MM.1S (cell line): ENCODE data around the gene EPG5.

Experiments used
- EZH2 ChIP-seq: fragments of 300-600 bp; sonication (generic); optimal IDR thresholded peaks from 2 replicates; pipeline ENCODE3; 2017; ENCODE audit warnings: low read depth, mild to moderate bottlenecking, antibody characterized with exemption, low read length, mixed read lengths
- EZH2phosphoT487 ChIP-seq: fragments of 300-600 bp; sonication (generic); IDR thresholded peaks from 2 replicates; pipeline ENCODE4 v1.6.1; 2018; ENCODE audit warnings: antibody characterized with exemption, low read length
- TF ChIP-seq, protein P1 (sequence below): fragments of 300-600 bp; sonication (generic); IDR thresholded peaks from 2 replicates; pipeline ENCODE4 v1.5.1; 2016; ENCODE audit warnings: antibody characterized with exemption, low read length, mixed read lengths

DNA sequence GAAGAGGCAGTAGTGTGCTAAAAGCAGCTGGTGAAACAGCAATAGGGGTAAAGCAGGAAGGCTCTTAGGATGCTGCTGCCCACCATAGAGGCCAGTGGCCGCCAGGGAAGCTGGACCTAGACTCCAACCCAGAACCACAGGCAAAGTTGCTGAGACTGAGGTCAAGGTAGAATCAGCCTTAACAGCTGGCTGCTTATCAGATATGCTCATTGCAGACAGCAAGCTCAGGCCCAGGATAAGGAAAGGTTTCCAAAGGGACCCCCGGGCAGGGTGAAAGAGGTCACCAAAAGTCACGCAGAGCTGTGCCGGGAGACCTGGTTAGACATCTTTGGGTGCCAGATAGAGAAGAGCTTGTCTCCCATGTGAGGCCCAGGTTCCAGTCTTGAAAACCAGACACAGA lies 42.9 kb upstream of the EPG5 start:
- TF ChIP-seq, protein P1, sequence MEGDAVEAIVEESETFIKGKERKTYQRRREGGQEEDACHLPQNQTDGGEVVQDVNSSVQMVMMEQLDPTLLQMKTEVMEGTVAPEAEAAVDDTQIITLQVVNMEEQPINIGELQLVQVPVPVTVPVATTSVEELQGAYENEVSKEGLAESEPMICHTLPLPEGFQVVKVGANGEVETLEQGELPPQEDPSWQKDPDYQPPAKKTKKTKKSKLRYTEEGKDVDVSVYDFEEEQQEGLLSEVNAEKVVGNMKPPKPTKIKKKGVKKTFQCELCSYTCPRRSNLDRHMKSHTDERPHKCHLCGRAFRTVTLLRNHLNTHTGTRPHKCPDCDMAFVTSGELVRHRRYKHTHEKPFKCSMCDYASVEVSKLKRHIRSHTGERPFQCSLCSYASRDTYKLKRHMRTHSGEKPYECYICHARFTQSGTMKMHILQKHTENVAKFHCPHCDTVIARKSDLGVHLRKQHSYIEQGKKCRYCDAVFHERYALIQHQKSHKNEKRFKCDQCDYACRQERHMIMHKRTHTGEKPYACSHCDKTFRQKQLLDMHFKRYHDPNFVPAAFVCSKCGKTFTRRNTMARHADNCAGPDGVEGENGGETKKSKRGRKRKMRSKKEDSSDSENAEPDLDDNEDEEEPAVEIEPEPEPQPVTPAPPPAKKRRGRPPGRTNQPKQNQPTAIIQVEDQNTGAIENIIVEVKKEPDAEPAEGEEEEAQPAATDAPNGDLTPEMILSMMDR = no peak
- TF ChIP-seq EZH2 (no peak), EZH2phosphoT487 (no peak)
